ENCODE measurements around the gene CD58. TPM values are rescaled to one million over a fixed set of nuclear protein-coding genes. Genes with fewer than 3 reads are reported as not detected.

CD58 gene
- polyA plus RNA-seq, 3 donors = 81.0 to 168 (median 128) TPM

- peaks cover 3% of the 10 kb centered on the region for H4K20me1 ChIP-seq (ENCODE audit: insufficient read depth, low read length)
- H3K9ac ChIP-seq (ENCODE audit: insufficient read depth, low read length, poor library complexity, severe bottlenecking) = no peak overlapping the region
- peaks cover 8 to 62% of the 10 kb centered on the region in 2 donors for H3K36me3 ChIP-seq (replicated peaks in 1 of 2; ENCODE audit: control insufficient read depth in 1 of 2, insufficient read depth in 2 of 2, low read length in 2 of 2)
- H3K27ac ChIP-seq (ENCODE audit: low read depth in 1 of 2, low read length in 2 of 2) = no peak overlapping the region
- H3K4me3 Mint-ChIP-seq = no peak overlapping the region
- no peak overlapping the region for H3K4me2 ChIP-seq (replicated peaks; ENCODE audit: extremely low read depth, low read length, poor library complexity, severe bottlenecking)
- peaks cover 0 to 14% (median 0%) of the 10 kb centered on the region in 7 donors for H3K9me3 Mint-ChIP-seq
- peaks cover 0 to 2% (median 0%) of the 10 kb centered on the region in 3 donors for H3K27me3 Mint-ChIP-seq (ENCODE audit: low read depth in 3 of 3)
- intact Hi-C loops (cut with micrococcal nuclease) = no loop called here
- peaks cover 16% of the 10 kb centered on the region for H3K4me1 Mint-ChIP-seq
- no peaks in the 10 kb centered on the region for H3K27me3 ChIP-seq (ENCODE audit: control insufficient read depth in 2 of 2, insufficient read depth in 2 of 2, low read length in 2 of 2)
- no CpG with 5 or more reads among the region's 1 CpG for WGBS (ENCODE audit: insufficient coverage)
- H3K9me3 ChIP-seq (replicated peaks in 1 of 2; ENCODE audit: control insufficient read depth in 1 of 2, insufficient read depth in 1 of 2, low read length in 2 of 2) = no peaks in the 10 kb centered on the region
- H3K79me2 ChIP-seq (ENCODE audit: insufficient read depth, low read length) = peaks cover 7% of the 10 kb centered on the region
- peak overlapping the region in 1 of 7 donors; percentile 20 for H3K27ac Mint-ChIP-seq
- DNase-seq = no peak
- H3K4me3 ChIP-seq (replicated peaks in 1 of 3; ENCODE audit: low read depth in 2 of 3, low read length in 3 of 3) = no peak overlapping the region
- H2AFZ ChIP-seq (ENCODE audit: insufficient read depth, low read depth, low read length, poor library complexity, severe bottlenecking) = no peak overlapping the region
- no peak for TF ChIP-seq CTCF (IDR thresholded peaks at IDR 0.05)
- peaks cover 67 to 71% of the 10 kb centered on the region in 2 donors for H3K36me3 Mint-ChIP-seq
- H3K4me1 ChIP-seq (ENCODE audit: control insufficient read depth in 1 of 2, insufficient read depth in 2 of 2, low read length in 2 of 2) = peaks cover 15 to 16% of the 10 kb centered on the region in 2 donors
These were observed 42.3 kb downstream of the CD58 start for GRCh38 chr1:116528329-116529083.

- Mint-ChIP-seq H3K4me3 (no peak overlapping the region), H3K27ac (peak overlapping the region in 1 of 7 donors; percentile 41), H3K9me3 (peaks cover 0 to 14% (median 0%) of the 10 kb centered on the region in 7 donors), H3K4me1 (peaks cover 7% of the 10 kb centered on the region), H3K27me3 (ENCODE audit: low read depth in 3 of 3) (peaks cover 0 to 2% (median 2%) of the 10 kb centered on the region in 3 donors), H3K36me3 (peaks cover 68 to 71% of the 10 kb centered on the region in 2 donors)
- no peak overlapping the region for H3K4me3 ChIP-seq (replicated peaks in 1 of 3; ENCODE audit: low read depth in 2 of 3, low read length in 3 of 3)
- no peak overlapping the region for H2AFZ ChIP-seq (ENCODE audit: insufficient read depth, low read depth, low read length, poor library complexity, severe bottlenecking)
- no peak for DNase-seq
- no CpG with 5 or more reads among the region's 2 CpGs for WGBS (ENCODE audit: insufficient coverage)
- no peak overlapping the region for H3K27ac ChIP-seq (ENCODE audit: low read depth in 1 of 2, low read length in 2 of 2)
- no peak overlapping the region for H3K4me2 ChIP-seq (replicated peaks; ENCODE audit: extremely low read depth, low read length, poor library complexity, severe bottlenecking)
- no peak for TF ChIP-seq CTCF (IDR thresholded peaks at IDR 0.05)
- H4K20me1 ChIP-seq (ENCODE audit: insufficient read depth, low read length) = no peaks in the 10 kb centered on the region
- intact Hi-C loops (cut with micrococcal nuclease) = no loop called here
- no peaks in the 10 kb centered on the region for H3K27me3 ChIP-seq (ENCODE audit: control insufficient read depth in 2 of 2, insufficient read depth in 2 of 2, low read length in 2 of 2)
- H3K79me2 ChIP-seq (ENCODE audit: insufficient read depth, low read length) = no peaks in the 10 kb centered on the region
- H3K36me3 ChIP-seq (replicated peaks in 1 of 2; ENCODE audit: control insufficient read depth in 1 of 2, insufficient read depth in 2 of 2, low read length in 2 of 2) = peaks cover 8 to 73% of the 10 kb centered on the region in 2 donors
- H3K9ac ChIP-seq (ENCODE audit: insufficient read depth, low read length, poor library complexity, severe bottlenecking) = no peak overlapping the region
- peaks cover 5 to 6% of the 10 kb centered on the region in 2 donors for H3K4me1 ChIP-seq (ENCODE audit: control insufficient read depth in 1 of 2, insufficient read depth in 2 of 2, low read length in 2 of 2)
- H3K9me3 ChIP-seq (replicated peaks in 1 of 2; ENCODE audit: control insufficient read depth in 1 of 2, insufficient read depth in 1 of 2, low read length in 2 of 2) = no peaks in the 10 kb centered on the region
These were observed 45.4 kb downstream of the CD58 start for GRCh38 chr1:116525440-116525839.

Measured in CD14-positive monocyte (primary cell).